Activated T-cell treated with anti-CD3 and anti-CD28 coated beads for 4 hours (primary cell): ENCODE measurements around the gene HYAL4.

Experiments used
- DNase-seq: peaks from one replicate; pipeline ENCODE4 v3.0.0-alpha.2; 2020

HYAL4 gene

DNA sequence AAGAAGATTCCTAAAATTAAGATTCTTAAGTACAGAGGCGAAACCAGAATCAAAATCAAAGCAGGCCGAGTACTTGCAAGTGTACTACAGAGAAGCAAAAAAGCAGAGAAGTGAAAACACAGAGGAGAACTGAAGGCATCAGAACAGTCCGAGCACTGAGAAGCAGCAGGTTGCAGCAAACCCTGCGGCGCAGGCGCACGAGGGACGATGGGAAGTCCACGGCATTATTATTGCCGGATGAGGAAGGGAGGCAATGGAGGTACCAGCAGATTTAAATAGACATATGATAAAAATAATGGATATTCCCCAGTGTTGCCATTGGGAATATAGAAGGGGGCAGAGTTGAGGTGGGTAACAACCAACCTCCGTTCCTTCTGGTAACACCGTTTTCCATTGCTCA, 72.9 kb downstream of the HYAL4 start:
- DNase-seq: no peak

GRCh38 chr7:123918309-123918708, 73.3 kb downstream of the HYAL4 start:
- DNase-seq: no peak

- no peak for DNase-seq
Observed at GRCh38 chr7:123923599-123923998, 78.6 kb downstream of the HYAL4 start.

GRCh38 chr7:123924941-123925340, 80.0 kb downstream of the HYAL4 start, which contains the start of gene SPAM1:
Gene SPAM1 (plus strand): TSS chr7:123925241. CDS start chr7:123953571, 28,330 bp downstream.
- DNase-seq: no peak
